Stimulated activated naive CD4-positive, alpha-beta T cell treated with Interleukin-2 at 50 U/mL for 16 hours (primary cell): ENCODE data around the gene CCDC149.

Experiments
- DNase-seq: peaks from one replicate; lab custom pipeline; 2025; lab: John Stamatoyannopoulos, UW

The CCDC149 gene

GRCh38 chr4:24777536-24778463, 135.0 kb downstream of the CCDC149 start:
- no peak for DNase-seq

GRCh38 chr4:24775750-24776149, 137.1 kb downstream of the CCDC149 start:
- DNase-seq, result no peak

- DNase-seq, result no peak
Measured at GRCh38 chr4:24775032-24775605, 137.7 kb downstream of the CCDC149 start.

GRCh38 chr4:24774452-24774851, 138.4 kb downstream of the CCDC149 start:
- no peak for DNase-seq

- no peak for DNase-seq
Measured at GRCh38 chr4:24772952-24773351, 139.9 kb downstream of the CCDC149 start.

GRCh38 chr4:24772061-24772705, 140.7 kb downstream of the CCDC149 start:
- no peak for DNase-seq

- DNase-seq, result no peak
Measured at GRCh38 chr4:24771241-24771640, 141.6 kb downstream of the CCDC149 start.

- no peak for DNase-seq
Measured at GRCh38 chr4:24770667-24771066, 142.2 kb downstream of the CCDC149 start.

- DNase-seq, result no peak
Measured at GRCh38 chr4:24770032-24770584, 142.7 kb downstream of the CCDC149 start.

- no peak for DNase-seq
Measured at GRCh38 chr4:24769571-24769970, 143.3 kb downstream of the CCDC149 start.

GRCh38 chr4:24768604-24769003, 144.2 kb downstream of the CCDC149 start:
- no peak for DNase-seq

GRCh38 chr4:24768006-24768405, 144.8 kb downstream of the CCDC149 start:
- DNase-seq, result no peak

GRCh38 chr4:24765376-24765988, 147.4 kb downstream of the CCDC149 start:
- no peak for DNase-seq

- no peak for DNase-seq
Measured at GRCh38 chr4:24764345-24764744, 148.5 kb downstream of the CCDC149 start.

GRCh38 chr4:24763631-24764297, 149.1 kb downstream of the CCDC149 start:
- DNase-seq, result no peak
